ENCODE data around the gene MAGEA9. TPM values are rescaled to one million over a fixed set of nuclear protein-coding genes. Genes with fewer than 3 reads are reported as not detected.
"Not testable (repeated sequence)": the region's sequence is repeated elsewhere in the genome, so short reads cannot be mapped to it uniquely, and the experiment has no call there.

MAGEA9 gene
- total RNA-seq, 1 experiment from 2014 or later: not detected

- not testable (repeated sequence) for H3K9me3 ChIP-seq (replicated peaks); H3K36me3 ChIP-seq; H3K4me1 ChIP-seq (replicated peaks); H3K4me3 ChIP-seq; DNase-seq (ENCODE audit: low read depth in 1 of 2, low spot score in 2 of 2); H3K27ac ChIP-seq; H3K27me3 ChIP-seq (replicated peaks)
Observed at GRCh38 chrX:149773768-149774167, 8.0 kb upstream of the MAGEA9 start, which contains the start of gene HSFX1. HSFX1 (plus strand) TSS chrX:149774068; CDS start chrX:149774682, 614 bp downstream.

GRCh38 chrX:149777999-149778398 is 3.7 kb upstream of the MAGEA9 start:
- H3K4me1 ChIP-seq (replicated peaks); H3K27ac ChIP-seq; H3K9me3 ChIP-seq (replicated peaks); DNase-seq (ENCODE audit: low read depth in 1 of 2, low spot score in 2 of 2); H3K36me3 ChIP-seq; H3K4me3 ChIP-seq; H3K27me3 ChIP-seq (replicated peaks): not testable (repeated sequence)

DNA sequence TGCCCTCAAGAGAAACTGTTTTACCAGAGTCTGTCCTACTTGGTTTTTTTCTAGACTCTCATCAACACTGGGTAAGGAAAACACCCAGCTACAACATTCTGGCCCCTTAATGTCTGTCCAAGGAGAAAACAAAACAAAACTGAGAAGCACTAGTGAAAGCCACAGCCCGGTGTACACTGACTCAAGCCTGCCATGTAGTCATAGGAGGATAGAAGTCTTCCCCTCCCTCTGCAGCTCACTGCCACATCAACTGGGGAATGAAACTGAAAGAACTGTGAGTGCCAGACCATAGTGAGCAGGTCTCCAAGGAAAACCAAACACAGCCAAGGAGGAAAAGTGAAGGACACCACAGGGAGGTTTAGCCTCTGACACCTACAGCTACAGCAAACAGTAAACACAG is 13.8 kb downstream of the MAGEA9 start:
- H3K4me1 ChIP-seq (replicated peaks); H3K27ac ChIP-seq: not testable (repeated sequence)

GRCh38 chrX:149799095-149799714 is 17.5 kb downstream of the MAGEA9 start:
- no peaks in the 10 kb centered on the region for H3K27me3 ChIP-seq (replicated peaks)
- H3K27ac ChIP-seq: no peak overlapping the region
- H3K9me3 ChIP-seq (replicated peaks): no peaks in the 10 kb centered on the region
- no peaks in the 10 kb centered on the region for H3K4me1 ChIP-seq (replicated peaks)
- DNase-seq (ENCODE audit: low read depth in 1 of 2, low spot score in 2 of 2): no peak
- no peak overlapping the region for H3K4me3 ChIP-seq
- no peaks in the 10 kb centered on the region for H3K36me3 ChIP-seq

More for the DNA sequence above, 13.8 kb downstream of the MAGEA9 start:
- DNase-seq (ENCODE audit: low read depth in 1 of 2, low spot score in 2 of 2); H3K4me3 ChIP-seq; H3K27me3 ChIP-seq (replicated peaks); H3K9me3 ChIP-seq (replicated peaks); H3K36me3 ChIP-seq: not testable (repeated sequence)

GRCh38 chrX:149799938-149800337 is 18.2 kb downstream of the MAGEA9 start:
- H3K4me1 ChIP-seq (replicated peaks): no peaks in the 10 kb centered on the region
- DNase-seq (ENCODE audit: low read depth in 1 of 2, low spot score in 2 of 2): no peak
- H3K27ac ChIP-seq: no peak overlapping the region
- H3K4me3 ChIP-seq: no peak overlapping the region
- H3K36me3 ChIP-seq: no peaks in the 10 kb centered on the region
- no peaks in the 10 kb centered on the region for H3K9me3 ChIP-seq (replicated peaks)
- no peaks in the 10 kb centered on the region for H3K27me3 ChIP-seq (replicated peaks)

DNA sequence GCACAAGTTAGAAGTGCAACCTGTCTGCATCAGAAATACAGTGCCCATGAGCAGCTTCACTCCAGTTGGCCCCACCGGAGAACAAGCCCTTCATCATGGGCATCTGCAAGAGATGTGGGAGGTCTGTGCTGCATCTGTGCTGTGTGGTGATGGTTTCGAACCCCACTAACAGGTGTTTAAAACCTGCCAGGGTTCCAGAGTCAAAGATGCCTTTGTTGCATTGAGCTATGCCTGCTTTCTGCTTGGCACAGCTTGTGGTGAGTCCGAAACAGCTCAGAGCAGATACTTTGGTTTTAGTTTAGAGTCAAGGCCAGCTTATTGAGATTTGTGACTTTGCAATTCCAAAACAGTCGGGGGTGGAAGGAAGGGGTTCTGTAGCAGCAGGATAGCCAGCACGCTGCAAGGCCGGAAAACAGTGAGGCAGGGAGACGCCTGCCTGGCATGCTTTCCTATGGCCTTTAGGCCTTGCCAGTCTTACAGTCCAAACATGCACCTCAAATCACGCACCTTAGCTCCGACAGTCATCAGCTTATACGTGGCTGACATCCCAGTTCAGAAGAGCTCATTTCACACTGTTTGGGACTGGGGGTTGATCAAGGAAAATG is 21.8 kb downstream of the MAGEA9 start:
- H3K27me3 ChIP-seq (replicated peaks): no peaks in the 10 kb centered on the region
- no peak for DNase-seq (ENCODE audit: low read depth in 1 of 2, low spot score in 2 of 2)
- H3K27ac ChIP-seq: no peak overlapping the region
- H3K36me3 ChIP-seq: no peaks in the 10 kb centered on the region
- no peak overlapping the region for H3K4me3 ChIP-seq
- H3K4me1 ChIP-seq (replicated peaks): no peaks in the 10 kb centered on the region
- H3K9me3 ChIP-seq (replicated peaks): no peaks in the 10 kb centered on the region

GRCh38 chrX:149804102-149804501 is 22.4 kb downstream of the MAGEA9 start:
- Histone ChIP-seq H3K4me3 (no peak overlapping the region), H3K9me3 (replicated peaks) (no peaks in the 10 kb centered on the region), H3K27ac (no peak overlapping the region), H3K27me3 (replicated peaks) (no peaks in the 10 kb centered on the region), H3K36me3 (no peaks in the 10 kb centered on the region), H3K4me1 (replicated peaks) (no peaks in the 10 kb centered on the region)
- no peak for DNase-seq (ENCODE audit: low read depth in 1 of 2, low spot score in 2 of 2)

DNA sequence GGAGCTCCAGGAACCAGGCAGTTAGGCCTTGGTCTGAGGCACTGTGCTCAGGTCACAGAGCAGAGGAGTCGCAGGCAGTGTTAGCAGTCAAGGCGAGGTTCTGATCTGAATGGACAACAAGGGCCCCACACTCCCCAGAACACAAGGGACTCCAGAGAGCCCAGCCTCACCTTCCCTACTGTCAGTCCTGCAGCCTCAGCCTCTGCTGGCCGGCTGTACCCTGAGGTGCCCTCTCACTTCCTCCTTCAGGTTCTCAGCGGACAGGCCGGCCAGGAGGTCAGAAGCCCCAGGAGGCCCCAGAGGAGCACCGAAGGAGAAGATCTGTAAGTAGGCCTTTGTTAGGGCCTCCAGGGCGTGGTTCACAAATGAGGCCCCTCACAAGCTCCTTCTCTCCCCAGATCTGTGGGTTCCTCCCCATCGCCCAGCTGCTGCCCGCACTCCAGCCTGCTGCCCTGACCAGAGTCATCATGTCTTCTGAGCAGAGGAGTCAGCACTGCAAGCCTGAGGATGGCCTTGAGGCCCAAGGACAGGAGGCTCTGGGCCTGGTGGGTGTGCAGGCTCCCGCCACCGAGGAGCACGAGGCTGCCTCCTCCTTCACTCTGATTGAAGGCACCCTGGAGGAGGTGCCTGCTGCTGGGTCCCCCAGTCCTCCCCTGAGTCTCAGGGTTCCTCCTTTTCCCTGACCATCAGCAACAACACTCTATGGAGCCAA is 26.2 kb downstream of the MAGEA9 start:
- Histone ChIP-seq H3K27ac (no peak overlapping the region), H3K4me1 (replicated peaks) (no peaks in the 10 kb centered on the region), H3K9me3 (replicated peaks) (no peaks in the 10 kb centered on the region), H3K36me3 (no peaks in the 10 kb centered on the region), H3K27me3 (replicated peaks) (no peaks in the 10 kb centered on the region), H3K4me3 (no peak overlapping the region)
- DNase-seq (ENCODE audit: low read depth in 1 of 2, low spot score in 2 of 2): no peak

DNA sequence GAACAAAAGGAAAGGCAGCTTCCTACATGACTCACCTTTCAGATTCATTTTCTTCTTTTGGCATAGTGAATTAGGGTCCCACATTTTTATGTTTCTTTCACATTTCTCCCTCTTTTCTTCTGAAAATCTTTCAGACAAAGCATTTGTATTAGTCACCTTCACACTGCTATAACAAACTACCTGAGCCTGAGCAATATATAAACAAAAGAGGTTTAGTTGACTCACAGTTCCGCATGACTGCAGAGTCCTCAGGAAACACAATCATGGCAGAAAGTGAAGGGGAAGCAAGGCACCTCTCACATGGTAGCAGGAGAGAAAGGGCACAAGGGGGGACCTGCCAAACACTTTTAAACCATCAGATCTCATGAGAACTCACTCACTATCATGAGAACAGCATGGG is 36.9 kb downstream of the MAGEA9 start:
- H3K4me3 ChIP-seq: no peak overlapping the region
- no peak overlapping the region for H3K27ac ChIP-seq
- H3K4me1 ChIP-seq (replicated peaks): no peaks in the 10 kb centered on the region
- H3K36me3 ChIP-seq: no peaks in the 10 kb centered on the region
- no peaks in the 10 kb centered on the region for H3K9me3 ChIP-seq (replicated peaks)
- DNase-seq (ENCODE audit: low read depth in 1 of 2, low spot score in 2 of 2): no peak
- H3K27me3 ChIP-seq (replicated peaks): no peaks in the 10 kb centered on the region

DNA sequence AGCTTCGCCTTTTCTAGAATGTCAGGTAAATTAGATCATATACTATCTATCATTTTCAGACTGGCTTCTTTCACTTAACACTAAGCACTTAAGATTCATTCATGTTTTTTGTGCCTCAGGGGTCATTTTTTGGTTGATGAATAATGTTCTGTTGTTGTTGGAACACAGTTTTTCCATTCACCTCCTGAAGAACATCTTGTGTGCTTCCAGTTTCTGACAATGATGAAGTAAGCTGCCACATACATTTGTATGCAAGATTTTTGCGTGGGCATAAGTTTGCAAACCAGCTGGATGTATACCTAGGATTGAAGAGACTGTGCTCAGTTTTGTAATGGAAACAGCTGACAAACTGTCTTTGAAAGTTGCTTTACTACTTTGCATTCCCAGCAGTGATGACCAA is 37.6 kb downstream of the MAGEA9 start:
- H3K27me3 ChIP-seq (replicated peaks): no peaks in the 10 kb centered on the region
- H3K9me3 ChIP-seq (replicated peaks): no peaks in the 10 kb centered on the region
- H3K4me3 ChIP-seq: no peak overlapping the region
- H3K27ac ChIP-seq: no peak overlapping the region
- no peaks in the 10 kb centered on the region for H3K36me3 ChIP-seq
- DNase-seq (ENCODE audit: low read depth in 1 of 2, low spot score in 2 of 2): no peak
- no peaks in the 10 kb centered on the region for H3K4me1 ChIP-seq (replicated peaks)

DNA sequence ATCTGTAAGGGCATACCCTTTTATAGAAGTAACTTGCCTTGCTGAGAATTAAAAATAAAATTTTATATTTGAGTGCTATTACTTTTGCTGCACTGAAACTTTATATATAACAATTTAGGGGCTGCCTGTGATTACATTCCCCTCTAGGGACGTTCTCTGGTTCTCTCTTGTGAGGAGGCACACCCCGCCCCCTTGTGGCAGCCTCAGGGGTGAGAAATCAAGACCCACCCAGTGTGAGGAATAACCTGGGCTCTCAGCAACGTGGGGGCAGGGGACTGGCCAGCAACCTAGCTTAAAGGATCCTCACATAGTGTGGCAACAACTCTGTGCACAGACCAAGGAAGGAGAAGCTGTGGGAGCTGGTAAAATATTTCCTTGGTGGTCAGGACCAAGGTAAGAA is 43.7 kb downstream of the MAGEA9 start:
- H3K27me3 ChIP-seq (replicated peaks): no peaks in the 10 kb centered on the region
- DNase-seq (ENCODE audit: low read depth in 1 of 2, low spot score in 2 of 2): peak; percentile 12 to 48
- H3K4me3 ChIP-seq: no peak overlapping the region
- H3K9me3 ChIP-seq (replicated peaks): no peaks in the 10 kb centered on the region
- no peaks in the 10 kb centered on the region; the same call in 1 of the 2 replicates for H3K4me1 ChIP-seq (replicated peaks)
- no peak overlapping the region for H3K27ac ChIP-seq
- no peaks in the 10 kb centered on the region for H3K36me3 ChIP-seq

DNA sequence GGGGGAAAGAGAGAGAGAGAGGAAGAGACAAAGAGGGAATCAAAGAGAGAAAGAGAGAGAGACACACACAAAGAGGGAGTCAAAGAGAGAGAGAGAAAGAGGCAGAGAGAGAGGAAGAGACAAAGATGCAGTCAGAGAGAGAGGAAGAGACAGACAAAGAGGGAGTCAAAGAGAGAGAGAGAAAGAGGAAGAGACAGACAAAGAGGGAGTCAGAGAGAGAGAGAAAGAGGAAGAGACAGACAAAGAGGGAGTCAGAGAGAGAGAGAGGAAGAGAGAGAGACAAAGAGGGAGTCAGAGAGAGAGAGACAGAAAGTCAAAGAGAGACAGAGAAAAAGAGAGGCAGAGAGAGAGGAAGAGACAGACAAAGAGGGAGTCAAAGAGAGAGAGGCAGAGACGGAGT is 45.5 kb downstream of the MAGEA9 start:
- no peaks in the 10 kb centered on the region for H3K27me3 ChIP-seq (replicated peaks)
- H3K9me3 ChIP-seq (replicated peaks): no peaks in the 10 kb centered on the region
- no peaks in the 10 kb centered on the region for H3K36me3 ChIP-seq
- H3K4me3 ChIP-seq: no peak overlapping the region
- H3K27ac ChIP-seq: no peak overlapping the region
- H3K4me1 ChIP-seq (replicated peaks): no peaks in the 10 kb centered on the region; the same call in 1 of the 2 replicates
- DNase-seq (ENCODE audit: low read depth in 1 of 2, low spot score in 2 of 2): no peak

DNA sequence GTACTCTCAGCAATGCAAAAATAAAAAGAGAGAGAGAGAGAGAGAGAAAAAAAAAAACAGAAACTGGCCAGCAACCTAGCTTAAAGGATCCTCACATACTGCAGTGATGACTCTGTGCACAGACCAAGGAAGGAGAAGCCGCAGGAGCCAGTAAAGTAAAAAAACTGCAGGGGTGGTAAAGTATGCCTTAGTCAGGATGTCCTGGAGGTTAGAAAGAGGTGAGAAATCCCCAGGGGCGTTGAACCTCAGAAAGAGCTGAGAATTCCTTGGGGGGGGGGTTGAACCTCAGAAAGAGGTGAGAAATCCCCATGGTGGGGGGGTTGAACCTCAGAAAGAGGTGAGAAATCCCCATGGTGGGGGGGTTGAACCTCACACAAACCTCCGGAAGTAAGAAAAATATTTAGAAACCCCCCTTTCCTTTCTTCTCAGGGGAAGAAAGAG is 48.0 kb downstream of the MAGEA9 start:
- Histone ChIP-seq H3K4me1 (replicated peaks) (no peaks in the 10 kb centered on the region; the same call in 1 of the 2 replicates), H3K27me3 (replicated peaks) (no peaks in the 10 kb centered on the region), H3K36me3 (no peaks in the 10 kb centered on the region), H3K9me3 (replicated peaks) (no peaks in the 10 kb centered on the region), H3K4me3 (peak overlapping the region; percentile 37), H3K27ac (peak overlapping the region; percentile 61)
- peak; percentile 49 to 57 for DNase-seq (ENCODE audit: low read depth in 1 of 2, low spot score in 2 of 2)

- H3K27me3 ChIP-seq (replicated peaks): no peaks in the 10 kb centered on the region
- no peaks in the 10 kb centered on the region for H3K36me3 ChIP-seq
- H3K9me3 ChIP-seq (replicated peaks): no peaks in the 10 kb centered on the region
- H3K27ac ChIP-seq: peak overlapping the region; percentile 61
- peak in 1 of 2 experiments; percentile 46 for DNase-seq (ENCODE audit: low read depth in 1 of 2, low spot score in 2 of 2)
- peak overlapping the region; percentile 37 for H3K4me3 ChIP-seq
- H3K4me1 ChIP-seq (replicated peaks): no peaks in the 10 kb centered on the region; the same call in 1 of the 2 replicates
Observed at GRCh38 chrX:149830192-149830873, 48.6 kb downstream of the MAGEA9 start.
